Neural crest cell (in vitro differentiated cells): ENCODE results near the gene STXBP2. TPM values are rescaled to one million over a fixed set of nuclear protein-coding genes. Genes with fewer than 3 reads are reported as not detected.
A peak's percentile ranks its signal among the peaks of the same experiment; 100 is the strongest.

Source experiments
- DNase-seq: peaks from one replicate; pipeline ENCODE4 v3.0.0; 2021; ENCODE audit warnings: low read depth, mixed read lengths, low spot score
- H3K27ac Mint-ChIP-seq: one replicate; pipeline ENCODE4 v1.8.0; 2021; ENCODE audit warnings: mild to moderate bottlenecking, mixed read lengths; ENCODE audit not compliant: unreplicated experiment
- H3K27me3 Mint-ChIP-seq: 2 replicates; pipeline ENCODE4 v1.8.0; 2021; ENCODE audit warnings: low read depth, mild to moderate bottlenecking, mixed read lengths
- H3K36me3 Mint-ChIP-seq: 2 replicates; pipeline ENCODE4 v1.8.0; 2021; ENCODE audit warnings: low read depth, mild to moderate bottlenecking, mixed read lengths
- H3K4me1 Mint-ChIP-seq: 2 replicates; pipeline ENCODE4 v1.8.0; 2021; ENCODE audit warnings: mixed read lengths
- H3K4me3 Mint-ChIP-seq: one replicate; pipeline ENCODE4 v1.8.0; 2021; ENCODE audit warnings: mild to moderate bottlenecking, mixed read lengths
- H3K9me3 Mint-ChIP-seq: 2 replicates; pipeline ENCODE4 v1.8.0; 2021; ENCODE audit warnings: mixed read lengths
- total RNA-seq: library from RNA; stranded (reverse); gene quantifications from 2 replicates; pipeline ENCODE4 v1.2.1, GENCODE V29; 2021
- TF ChIP-seq, protein P1 (sequence below): fragments of 200-600 bp; sonication (generic); conservative IDR thresholded peaks from 2 replicates; pipeline ENCODE4 v1.5.0; 2021; ENCODE audit warnings: antibody characterized with exemption, mild to moderate bottlenecking

Gene STXBP2
- total RNA-seq, 1 donor from 2014 or later, result 4.6 TPM

DNA sequence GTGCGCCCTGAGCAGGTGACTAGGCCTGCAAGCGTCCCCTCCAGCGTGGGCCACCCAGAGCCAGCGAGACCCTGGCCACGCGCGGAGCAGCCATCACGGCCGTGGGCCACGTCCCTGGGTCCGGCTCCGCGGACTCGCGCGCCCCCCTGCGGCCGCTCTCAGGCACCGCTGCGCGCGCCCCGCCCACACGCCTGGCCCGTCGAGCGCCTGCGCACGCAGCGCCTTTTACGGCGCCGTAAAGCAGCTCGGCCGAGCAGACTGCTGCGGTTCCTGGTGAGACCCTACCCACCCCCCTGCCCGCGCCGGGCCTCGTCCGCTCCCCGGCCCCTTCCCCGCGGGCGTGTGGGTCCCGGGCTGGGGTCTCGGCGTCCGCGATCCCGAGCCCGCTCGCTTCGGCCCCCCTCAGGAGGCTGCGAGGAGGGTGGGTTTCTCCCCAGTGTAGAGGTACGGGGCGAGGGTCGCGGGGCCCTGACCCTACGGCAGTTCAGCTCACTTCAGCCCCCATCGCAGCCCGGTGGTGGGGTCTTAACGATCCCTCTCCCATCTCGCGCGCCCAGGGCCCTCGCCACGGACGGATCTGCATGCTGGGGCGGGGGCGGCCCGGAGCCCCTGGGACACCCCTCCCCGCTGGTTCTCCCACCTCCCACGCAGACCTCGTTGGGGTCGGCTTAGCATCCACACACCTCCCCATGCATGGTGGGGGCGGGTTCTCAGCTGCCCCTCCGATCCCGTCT, 43.9 kb downstream of the STXBP2 start, which contains the start of gene TRAPPC5:
TRAPPC5 (plus strand) TSS at position 228 of the 734 bp plus-strand sequence. CDS start 1,421 bp downstream, outside the sequence.
- Mint-ChIP-seq H3K4me1 (peaks cover 11% of the 10 kb centered on the region), H3K27ac (peak within 1 kb of the TSS; percentile 90)

DNA sequence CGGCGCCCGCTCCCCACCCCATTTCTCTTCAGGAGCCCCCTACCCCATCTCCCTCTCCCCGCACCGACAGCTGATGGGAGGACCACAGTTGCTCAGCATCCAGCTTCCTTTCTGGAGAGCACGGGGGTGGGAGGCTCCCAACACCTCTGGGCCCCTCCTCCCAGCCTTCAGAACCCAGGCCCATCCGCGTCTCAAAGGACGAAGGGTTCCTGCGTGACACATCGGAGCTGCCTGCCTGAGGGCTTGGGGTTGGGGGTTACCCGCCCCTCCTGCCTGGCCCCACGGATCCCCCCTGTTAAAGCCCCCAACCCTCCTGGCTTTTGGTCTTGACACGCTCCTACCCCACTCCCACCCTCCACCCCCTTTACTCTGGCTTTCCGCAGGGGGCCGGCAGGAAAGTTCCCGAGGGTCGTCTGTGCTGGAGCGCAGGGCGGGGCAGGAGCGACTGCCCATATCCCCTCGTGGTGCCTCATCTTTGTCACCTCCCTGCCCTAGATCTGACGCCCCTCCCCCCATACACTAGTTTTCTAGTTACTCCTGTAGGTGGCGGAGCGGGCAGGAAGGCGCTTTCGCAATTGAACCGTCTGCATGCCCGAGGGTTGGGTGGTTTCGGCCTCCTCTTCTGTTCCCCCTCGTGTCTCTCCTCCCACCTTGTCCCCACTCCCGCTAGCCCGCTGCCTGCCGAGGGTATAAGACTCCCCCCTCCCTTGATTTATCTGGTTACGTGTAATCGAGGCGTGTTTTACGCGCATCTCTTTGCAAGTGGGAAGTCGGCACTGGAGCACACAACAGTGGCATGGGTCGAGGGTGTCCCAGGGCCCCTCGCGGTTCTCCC, 44.6 kb downstream of the STXBP2 start:
- peak; percentile 63 for DNase-seq
- Mint-ChIP-seq H3K4me3 (peak overlapping the region; percentile 87), H3K27me3 (peaks cover 32% of the 10 kb centered on the region), H3K36me3 (no peaks in the 10 kb centered on the region), H3K4me1 (peaks cover 15% of the 10 kb centered on the region), H3K27ac (peak overlapping the region; percentile 90), H3K9me3 (no peaks in the 10 kb centered on the region)
- TF ChIP-seq, protein P1, sequence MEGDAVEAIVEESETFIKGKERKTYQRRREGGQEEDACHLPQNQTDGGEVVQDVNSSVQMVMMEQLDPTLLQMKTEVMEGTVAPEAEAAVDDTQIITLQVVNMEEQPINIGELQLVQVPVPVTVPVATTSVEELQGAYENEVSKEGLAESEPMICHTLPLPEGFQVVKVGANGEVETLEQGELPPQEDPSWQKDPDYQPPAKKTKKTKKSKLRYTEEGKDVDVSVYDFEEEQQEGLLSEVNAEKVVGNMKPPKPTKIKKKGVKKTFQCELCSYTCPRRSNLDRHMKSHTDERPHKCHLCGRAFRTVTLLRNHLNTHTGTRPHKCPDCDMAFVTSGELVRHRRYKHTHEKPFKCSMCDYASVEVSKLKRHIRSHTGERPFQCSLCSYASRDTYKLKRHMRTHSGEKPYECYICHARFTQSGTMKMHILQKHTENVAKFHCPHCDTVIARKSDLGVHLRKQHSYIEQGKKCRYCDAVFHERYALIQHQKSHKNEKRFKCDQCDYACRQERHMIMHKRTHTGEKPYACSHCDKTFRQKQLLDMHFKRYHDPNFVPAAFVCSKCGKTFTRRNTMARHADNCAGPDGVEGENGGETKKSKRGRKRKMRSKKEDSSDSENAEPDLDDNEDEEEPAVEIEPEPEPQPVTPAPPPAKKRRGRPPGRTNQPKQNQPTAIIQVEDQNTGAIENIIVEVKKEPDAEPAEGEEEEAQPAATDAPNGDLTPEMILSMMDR, result peak; percentile 55

More for the DNA sequence above, 43.9 kb downstream of the STXBP2 start, which contains the start of gene TRAPPC5:
- Mint-ChIP-seq H3K4me3 (peak within 1 kb of the TSS; percentile 90), H3K9me3 (no peaks in the 10 kb centered on the region), H3K36me3 (no peaks in the 10 kb centered on the region), H3K27me3 (peaks cover 40% of the 10 kb centered on the region)
- peak; percentile 85 for DNase-seq
- TF ChIP-seq, protein P1, result peak; percentile 94

DNA sequence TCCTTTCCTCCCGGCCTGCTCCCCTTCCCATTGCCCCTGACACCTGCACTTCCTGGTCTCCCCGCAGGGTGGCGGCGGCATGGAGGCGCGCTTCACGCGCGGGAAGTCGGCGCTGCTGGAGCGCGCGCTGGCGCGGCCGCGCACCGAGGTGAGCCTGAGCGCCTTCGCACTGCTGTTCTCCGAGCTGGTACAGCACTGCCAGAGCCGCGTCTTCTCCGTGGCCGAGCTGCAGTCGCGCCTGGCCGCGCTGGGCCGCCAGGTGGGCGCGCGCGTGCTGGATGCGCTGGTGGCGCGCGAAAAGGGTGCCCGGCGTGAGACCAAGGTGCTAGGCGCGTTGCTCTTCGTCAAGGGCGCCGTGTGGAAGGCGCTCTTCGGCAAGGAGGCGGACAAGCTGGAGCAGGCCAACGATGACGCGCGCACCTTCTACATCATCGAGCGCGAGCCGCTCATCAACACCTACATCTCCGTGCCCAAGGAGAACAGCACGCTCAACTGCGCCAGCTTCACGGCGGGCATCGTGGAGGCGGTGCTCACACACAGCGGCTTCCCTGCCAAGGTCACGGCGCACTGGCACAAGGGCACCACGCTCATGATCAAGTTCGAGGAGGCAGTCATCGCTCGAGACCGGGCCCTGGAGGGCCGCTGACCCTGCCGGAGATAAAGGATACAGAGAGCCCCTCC, 45.4 kb downstream of the STXBP2 start:
- TF ChIP-seq, protein P1, result no peak
- DNase-seq, result no peak
- peak overlapping the region; percentile 87 for H3K4me3 Mint-ChIP-seq
- H3K9me3 Mint-ChIP-seq, result no peaks in the 10 kb centered on the region
- no peak overlapping the region for H3K27ac Mint-ChIP-seq
- peaks cover 15% of the 10 kb centered on the region for H3K4me1 Mint-ChIP-seq
- H3K27me3 Mint-ChIP-seq, result peaks cover 24% of the 10 kb centered on the region
- no peaks in the 10 kb centered on the region for H3K36me3 Mint-ChIP-seq

DNA sequence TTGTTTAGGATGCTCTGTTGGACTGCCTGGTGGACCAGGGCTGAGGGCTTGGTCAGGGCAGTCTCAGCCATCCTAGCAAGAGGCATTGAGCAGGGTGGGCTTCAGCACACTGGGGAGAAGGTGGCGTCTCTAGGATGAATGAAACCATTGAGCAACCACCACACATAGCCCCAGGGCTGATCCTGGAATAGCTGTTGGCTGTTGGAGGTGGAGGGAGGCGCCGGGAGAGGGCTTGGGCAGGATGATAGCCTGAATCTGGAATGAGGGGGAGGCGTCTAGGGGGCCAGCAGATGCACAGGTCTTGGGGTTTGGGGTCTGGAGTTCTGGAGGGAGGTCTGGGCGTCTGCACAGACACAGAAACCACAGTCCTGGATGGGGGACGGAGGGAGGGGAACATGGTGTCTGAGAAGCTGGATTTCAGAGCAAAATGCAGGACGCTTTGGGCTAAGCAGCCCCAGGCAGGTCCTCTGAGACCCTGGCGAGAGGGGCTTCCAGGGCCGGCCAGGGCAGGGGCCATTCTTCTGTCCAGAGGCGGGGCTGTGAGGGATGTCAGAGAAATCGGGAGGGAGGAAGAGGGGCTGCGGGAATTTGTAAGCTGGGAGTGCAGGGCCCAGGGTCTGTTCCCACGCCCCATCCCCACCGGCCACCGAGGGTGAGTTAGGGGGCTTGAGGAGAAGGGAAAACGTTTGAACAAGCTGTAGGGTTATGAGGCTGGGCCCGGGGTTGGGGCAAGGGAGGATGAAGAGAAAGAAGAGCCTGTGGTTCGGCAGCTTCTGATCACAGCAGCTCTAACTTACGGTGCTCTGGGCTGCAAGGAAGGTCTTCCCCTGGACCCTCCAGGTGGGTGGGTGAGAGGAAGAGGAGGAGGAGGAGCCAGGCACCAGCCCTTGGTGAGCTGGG, 48.9 kb downstream of the STXBP2 start:
- Mint-ChIP-seq H3K27me3 (no peaks in the 10 kb centered on the region), H3K36me3 (no peaks in the 10 kb centered on the region), H3K27ac (peak overlapping the region; percentile 12), H3K4me3 (peak overlapping the region; percentile 79), H3K4me1 (peaks cover 15% of the 10 kb centered on the region), H3K9me3 (no peaks in the 10 kb centered on the region)
- DNase-seq, result peak; percentile 37
- TF ChIP-seq, protein P1, result no peak
